Stromal cell of bone marrow (primary cell): Measurements from ENCODE around the gene RFX3.

ENCODE experiments used
- DNase-seq: peaks from one replicate; pipeline ENCODE4 v3.0.0-alpha.2; 2012; ENCODE audit warnings: low read depth

Gene RFX3

GRCh38 chr9:3475300-3476020 lies 50.3 kb downstream of the RFX3 start:
- no peak for DNase-seq

GRCh38 chr9:3474821-3475220 lies 51.0 kb downstream of the RFX3 start:
- DNase-seq: no peak

DNA sequence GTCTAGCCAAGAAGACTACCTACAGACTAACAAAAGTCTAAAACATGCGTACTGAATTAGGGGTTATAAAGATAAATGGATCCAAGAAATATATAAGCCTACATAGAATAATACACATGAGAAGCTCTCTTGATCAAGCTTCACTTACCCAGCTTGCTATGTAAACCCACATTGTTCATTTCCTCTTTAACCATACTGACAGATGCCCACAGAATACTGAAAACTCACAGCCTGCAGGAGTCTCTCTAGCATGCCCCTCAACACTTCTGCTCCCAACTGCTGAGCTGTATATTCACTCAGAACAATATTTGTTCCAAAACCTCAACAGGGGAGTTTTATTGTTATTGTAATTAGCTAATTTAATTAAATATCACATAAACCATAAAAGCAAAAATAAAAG lies 52.4 kb downstream of the RFX3 start:
- DNase-seq: no peak

- no peak for DNase-seq
Observed at GRCh38 chr9:3471883-3472282, 53.9 kb downstream of the RFX3 start.

DNA sequence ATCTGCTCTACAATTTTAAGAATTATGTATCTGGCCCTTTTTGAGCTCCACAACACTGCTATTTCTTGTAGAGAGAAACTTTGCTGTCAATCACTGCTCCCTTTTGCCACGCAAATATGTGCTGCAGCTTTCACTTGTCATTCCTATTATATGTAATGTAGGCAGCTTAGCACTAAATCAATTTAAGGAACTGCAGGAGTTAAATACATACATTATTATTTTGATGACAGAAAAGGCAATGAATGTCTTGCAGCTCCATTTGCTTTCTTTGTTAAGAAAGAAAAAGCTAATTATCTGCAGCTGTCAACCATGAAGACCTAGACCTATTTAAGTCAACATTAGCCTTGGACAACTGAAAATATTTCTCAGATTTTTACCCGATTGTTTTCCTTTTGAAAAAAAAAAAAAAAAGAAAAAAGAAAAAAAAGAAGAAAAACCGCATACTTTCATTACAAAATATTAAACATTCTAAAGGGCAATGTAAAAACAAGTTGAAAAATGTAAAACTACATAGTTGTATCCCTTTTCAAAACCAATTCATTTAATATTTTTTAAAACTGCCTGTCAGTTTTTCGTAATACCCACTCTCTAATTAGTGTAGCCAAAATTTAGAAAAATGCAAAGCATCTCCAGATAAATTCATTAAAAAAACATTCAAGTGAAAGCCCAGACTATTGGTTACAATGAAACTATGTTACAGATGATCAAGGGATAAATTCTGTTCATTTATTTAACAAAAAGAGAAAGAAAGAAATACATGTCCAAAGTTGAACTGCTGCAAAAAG lies 57.2 kb downstream of the RFX3 start:
- DNase-seq: no peak

- DNase-seq: peak; percentile 49
Observed at GRCh38 chr9:3467593-3468219, 58.1 kb downstream of the RFX3 start.

DNA sequence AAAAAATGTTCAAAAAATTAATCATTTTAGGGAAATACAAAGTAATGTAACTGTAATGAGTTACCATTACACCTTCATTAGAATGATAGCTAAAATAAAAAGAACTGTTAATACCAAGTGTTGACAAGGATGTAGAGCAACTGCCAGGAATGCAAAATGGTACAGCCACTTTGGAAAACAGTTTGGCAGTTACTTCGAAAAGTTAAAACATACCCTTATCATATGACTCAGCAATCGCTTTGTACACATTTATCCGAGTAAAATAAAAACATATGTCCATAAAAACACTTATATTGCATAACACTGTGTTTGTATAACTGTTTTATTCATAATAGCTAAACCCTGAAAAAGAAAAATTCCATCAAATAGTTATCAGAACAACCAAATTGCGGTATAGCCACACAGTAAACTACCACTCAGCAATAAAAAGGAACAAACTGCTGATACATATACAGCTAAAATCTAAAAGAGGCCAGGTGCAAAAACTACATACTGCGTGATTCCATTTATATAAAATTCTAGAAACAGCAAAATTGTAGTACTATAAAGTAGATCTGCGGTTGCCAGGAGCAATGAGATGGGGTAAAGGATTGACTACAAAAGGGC lies 61.7 kb downstream of the RFX3 start:
- DNase-seq: no peak

GRCh38 chr9:3458806-3459475 lies 66.9 kb downstream of the RFX3 start:
- no peak for DNase-seq

DNA sequence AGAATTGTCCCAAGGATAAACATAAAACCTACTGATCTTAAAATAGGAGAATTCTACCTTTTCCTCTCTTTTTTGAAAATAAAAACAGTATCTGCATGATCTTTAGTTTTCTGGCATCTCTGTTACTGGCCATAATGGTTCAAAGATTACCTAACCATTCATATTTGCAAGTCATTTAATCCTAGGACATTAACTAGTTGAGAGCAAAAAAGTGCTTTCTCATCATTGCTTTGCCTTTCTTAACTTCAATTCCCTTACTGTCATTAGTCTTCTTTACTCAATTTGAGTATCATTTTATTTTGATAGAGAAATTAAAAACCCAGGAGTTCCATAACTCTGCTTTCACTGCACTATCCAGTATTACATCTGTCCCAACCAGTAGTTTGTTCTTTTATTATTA lies 68.6 kb downstream of the RFX3 start:
- no peak for DNase-seq

GRCh38 chr9:3455717-3456116 lies 70.1 kb downstream of the RFX3 start:
- no peak for DNase-seq

DNA sequence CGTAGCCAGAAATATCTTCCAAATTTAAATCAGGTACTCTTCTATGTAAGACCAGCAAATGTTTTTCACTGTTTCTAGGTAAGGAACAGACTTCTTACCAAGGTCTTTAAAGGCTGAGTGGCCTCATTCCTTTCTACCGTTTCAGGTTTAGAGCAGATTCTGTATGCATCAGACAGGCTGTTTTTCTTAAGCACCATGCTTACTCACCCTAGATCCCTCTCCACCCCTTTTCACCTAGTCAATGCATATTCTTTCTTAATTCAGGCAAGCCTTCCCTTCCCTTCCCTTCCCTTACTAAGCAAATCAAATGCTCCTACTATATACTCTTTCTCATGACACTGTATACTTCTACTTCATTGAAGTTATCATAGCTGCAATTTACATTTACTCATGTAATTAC lies 70.7 kb downstream of the RFX3 start:
- DNase-seq: no peak

DNA sequence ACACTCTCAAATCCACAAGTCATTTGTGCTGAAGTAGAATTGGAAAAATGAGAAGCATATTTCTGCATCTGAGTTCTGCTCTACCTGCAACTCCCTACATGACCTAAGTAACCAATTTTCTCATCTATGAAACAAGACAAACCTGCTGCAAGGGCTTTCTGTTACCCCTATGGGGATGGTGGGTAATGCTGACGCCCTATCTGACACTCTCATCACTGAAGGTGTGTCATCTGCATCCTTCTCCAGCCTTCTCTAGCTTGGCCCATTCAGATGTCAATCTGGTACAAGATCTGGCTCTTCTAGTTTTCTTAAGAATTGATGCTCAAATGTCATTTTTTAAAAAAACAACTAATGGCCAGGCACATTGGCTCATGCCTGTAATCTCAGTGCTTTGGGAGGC lies 73.8 kb downstream of the RFX3 start:
- DNase-seq: no peak

- DNase-seq: no peak
Observed at GRCh38 chr9:3447788-3448187, 78.0 kb downstream of the RFX3 start.

DNA sequence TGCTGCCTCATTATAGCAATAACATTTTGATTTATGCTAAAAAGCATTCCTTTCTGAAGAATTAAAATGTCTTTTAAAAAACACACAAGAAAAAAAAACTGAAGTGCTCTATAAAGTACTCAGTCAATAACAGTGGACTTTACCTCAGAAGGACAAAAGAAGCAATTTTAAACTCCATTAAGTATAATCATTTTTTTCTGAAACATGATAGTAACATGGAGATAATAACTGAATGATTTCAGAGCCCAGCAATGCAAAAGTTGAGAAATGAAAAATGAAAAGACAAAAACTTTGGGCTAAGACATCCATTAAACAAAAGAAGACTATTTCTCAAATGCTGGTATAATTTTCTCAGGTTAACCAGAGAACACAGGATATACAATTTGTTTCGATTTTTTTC lies 78.7 kb downstream of the RFX3 start:
- no peak for DNase-seq

GRCh38 chr9:3446313-3446712 lies 79.5 kb downstream of the RFX3 start:
- DNase-seq: no peak

- no peak for DNase-seq
Observed at GRCh38 chr9:3444016-3444415, 81.8 kb downstream of the RFX3 start.

DNA sequence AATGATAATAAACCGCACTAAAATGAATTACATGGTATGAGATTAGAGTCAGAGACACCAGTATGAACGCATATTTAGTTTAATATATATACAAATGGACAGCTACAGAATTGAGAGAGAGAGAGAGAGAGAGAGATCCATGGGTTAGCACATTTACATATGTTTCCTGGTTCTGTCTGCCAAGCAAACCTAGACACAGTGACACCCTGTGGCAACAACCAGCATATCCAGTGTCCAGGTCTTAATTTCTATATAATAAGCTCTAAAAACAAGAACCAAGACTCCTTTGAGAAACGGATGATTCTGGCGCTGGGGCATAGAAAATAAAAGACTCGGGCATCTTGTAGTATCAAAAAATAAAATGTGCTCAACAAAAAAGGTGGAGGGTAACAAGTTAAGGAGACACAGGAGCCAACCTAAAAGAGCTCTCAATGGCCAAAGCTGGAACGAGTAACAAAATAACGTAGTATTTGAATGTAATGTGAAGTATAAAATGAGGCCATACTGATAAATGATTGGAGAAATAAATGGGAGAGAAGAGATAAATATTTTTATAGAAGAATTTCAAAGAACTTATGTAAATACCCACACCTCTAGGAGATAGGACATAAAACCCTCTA lies 84.5 kb downstream of the RFX3 start:
- peak; percentile 41 for DNase-seq

DNA sequence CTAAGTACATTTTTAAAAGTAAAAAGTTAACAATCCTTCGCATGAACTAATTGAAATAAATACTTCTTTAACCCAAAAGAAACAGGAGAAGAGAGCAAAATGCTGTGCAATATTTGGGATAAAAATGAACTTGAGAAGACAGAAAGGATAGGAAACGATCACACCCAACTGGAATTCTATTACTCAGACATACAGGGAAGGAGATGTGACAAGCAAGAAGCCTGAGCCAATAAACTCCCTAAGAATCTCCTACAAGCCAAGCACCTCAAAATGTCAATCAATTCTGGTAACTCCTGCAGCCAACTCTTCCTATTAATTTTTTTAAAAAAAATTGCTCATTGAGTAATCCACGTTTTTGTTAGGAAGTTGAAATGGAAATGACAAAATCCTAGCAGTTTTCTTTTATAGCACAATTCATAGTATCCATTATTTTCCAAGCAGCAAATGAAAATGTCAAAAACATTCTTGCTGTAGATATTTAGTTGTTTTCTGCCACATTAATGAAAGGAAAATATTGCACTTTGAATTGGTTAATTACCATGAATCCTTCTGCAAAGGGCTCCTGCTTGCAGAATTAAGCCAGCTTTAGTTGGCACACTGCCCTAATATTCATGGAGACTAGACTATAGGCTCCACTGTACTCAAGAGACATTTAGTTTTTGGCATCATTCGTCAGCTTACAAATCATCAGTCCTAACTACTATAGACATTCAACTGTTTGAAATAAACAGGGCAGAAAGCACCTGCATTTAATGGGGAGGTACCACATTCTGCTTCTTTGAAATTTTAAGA lies 89.0 kb downstream of the RFX3 start:
- peak; percentile 19 for DNase-seq

GRCh38 chr9:3435732-3436131 lies 90.1 kb downstream of the RFX3 start:
- DNase-seq: no peak

- peak; percentile 19 for DNase-seq
Observed at GRCh38 chr9:3434594-3434993, 91.2 kb downstream of the RFX3 start.

DNA sequence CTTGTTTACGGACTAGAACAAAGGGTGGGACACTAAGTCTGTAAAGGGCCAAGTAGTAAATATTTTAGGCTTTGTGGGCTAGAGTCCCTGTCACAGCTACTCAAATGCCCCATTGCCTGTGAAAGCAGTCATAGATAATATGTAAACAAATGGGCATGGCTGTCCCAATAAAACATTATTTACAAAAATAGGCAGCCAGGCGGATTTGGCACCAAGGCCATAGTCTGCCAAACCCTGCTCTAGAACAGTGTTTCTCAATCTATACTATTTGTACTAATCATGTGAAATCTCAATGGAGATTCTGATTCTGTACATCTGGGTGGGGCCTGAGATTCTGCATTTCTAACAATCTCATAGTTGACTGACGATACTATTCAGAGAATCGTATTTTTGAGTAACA lies 92.0 kb downstream of the RFX3 start:
- no peak for DNase-seq
